ENCODE results near the gene CPN2. TPM values are rescaled to one million over a fixed set of nuclear protein-coding genes. Genes with fewer than 3 reads are reported as not detected.

The CPN2 gene
- total and polyA plus RNA-seq, 2 donors (not counting 1 experiment from before 2014, with no cell fraction given): not detected

DNA sequence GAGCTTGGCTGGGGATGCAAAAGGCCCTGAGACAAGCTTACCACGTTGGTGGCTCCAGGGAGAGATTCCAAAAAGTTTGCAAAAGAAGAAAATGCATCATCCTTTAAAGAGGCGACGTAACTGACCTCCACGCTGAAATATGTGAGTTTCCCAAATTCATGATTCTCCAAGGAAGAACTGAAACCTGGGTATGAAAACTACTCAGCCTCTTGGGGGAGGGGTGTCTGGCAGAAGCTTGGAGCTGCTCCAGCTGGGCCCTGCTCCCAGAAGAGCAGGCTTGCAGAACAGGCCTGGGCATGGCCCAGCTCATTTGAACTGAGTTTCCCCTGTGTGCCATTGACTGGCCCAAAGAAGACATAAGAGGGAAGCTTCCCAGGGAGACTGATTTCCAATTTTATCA is 20.5 kb downstream of the CPN2 start:
- no peak overlapping the region for H3K9ac ChIP-seq (ENCODE audit: low read length)
- H3K36me3 ChIP-seq (replicated peaks in 1 of 2; ENCODE audit: control extremely low read depth in 1 of 2, control insufficient read depth in 1 of 2, extremely low read depth in 1 of 2, insufficient read depth in 2 of 2, low read length in 1 of 2): no peaks in the 10 kb centered on the region
- DNase-seq (no peak), ATAC-seq (ENCODE audit: low read depth) (no peak)
- TF ChIP-seq EZH2 (IDR thresholded peaks at IDR 0.05; ENCODE audit: borderline replicate concordance, insufficient read depth, low read depth, low read length, poor library complexity, severe bottlenecking): no peak
- TF ChIP-seq, protein P1, sequence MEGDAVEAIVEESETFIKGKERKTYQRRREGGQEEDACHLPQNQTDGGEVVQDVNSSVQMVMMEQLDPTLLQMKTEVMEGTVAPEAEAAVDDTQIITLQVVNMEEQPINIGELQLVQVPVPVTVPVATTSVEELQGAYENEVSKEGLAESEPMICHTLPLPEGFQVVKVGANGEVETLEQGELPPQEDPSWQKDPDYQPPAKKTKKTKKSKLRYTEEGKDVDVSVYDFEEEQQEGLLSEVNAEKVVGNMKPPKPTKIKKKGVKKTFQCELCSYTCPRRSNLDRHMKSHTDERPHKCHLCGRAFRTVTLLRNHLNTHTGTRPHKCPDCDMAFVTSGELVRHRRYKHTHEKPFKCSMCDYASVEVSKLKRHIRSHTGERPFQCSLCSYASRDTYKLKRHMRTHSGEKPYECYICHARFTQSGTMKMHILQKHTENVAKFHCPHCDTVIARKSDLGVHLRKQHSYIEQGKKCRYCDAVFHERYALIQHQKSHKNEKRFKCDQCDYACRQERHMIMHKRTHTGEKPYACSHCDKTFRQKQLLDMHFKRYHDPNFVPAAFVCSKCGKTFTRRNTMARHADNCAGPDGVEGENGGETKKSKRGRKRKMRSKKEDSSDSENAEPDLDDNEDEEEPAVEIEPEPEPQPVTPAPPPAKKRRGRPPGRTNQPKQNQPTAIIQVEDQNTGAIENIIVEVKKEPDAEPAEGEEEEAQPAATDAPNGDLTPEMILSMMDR (IDR thresholded peaks at IDR 0.05): no peak
- CTCF ChIA-PET: interaction anchor here (0.8 to 1.9 kb wide), 7 partner anchors 12 to 665 kb away, joined by 3 to 6 read pairs (median 4); no protein-coding TSS in a partner anchor
- no peak overlapping the region for H3K4me2 ChIP-seq (replicated peaks; ENCODE audit: low read depth, low read length, poor library complexity, severe bottlenecking)
- H3K4me1 ChIP-seq (ENCODE audit: control insufficient read depth in 2 of 2, insufficient read depth in 2 of 2, low read length in 2 of 2): peaks cover 9 to 10% of the 10 kb centered on the region in 2 donors
- POLR2A ChIA-PET: no interaction called here
- 80% methylated on average over 4 of the region's 4 CpGs for WGBS (ENCODE audit: insufficient coverage)
- H3K9me3 ChIP-seq (ENCODE audit: control extremely low read depth in 1 of 3, control insufficient read depth in 2 of 3, insufficient read depth in 1 of 3, low read length in 2 of 3): peaks cover 0 to 22% (median 0%) of the 10 kb centered on the region in 3 donors
- no peaks in the 10 kb centered on the region for H3K79me2 ChIP-seq (ENCODE audit: control insufficient read depth, insufficient read depth, low read length)
- Mint-ChIP-seq H3K27ac (no peak overlapping the region), H3K4me1 (peaks cover 7% of the 10 kb centered on the region), H3K9me3 (ENCODE audit: insufficient read depth) (no peaks in the 10 kb centered on the region), H3K4me3 (no peak overlapping the region), H3K27me3 (peaks cover 36% of the 10 kb centered on the region)
- no peak overlapping the region for H3K4me3 ChIP-seq (ENCODE audit: control extremely low read depth in 1 of 5, extremely low read depth in 1 of 5, insufficient read depth in 1 of 5, low read depth in 2 of 5, low read length in 4 of 5)
- H2AFZ ChIP-seq (ENCODE audit: insufficient read depth, low read depth, low read length, poor library complexity, severe bottlenecking): no peak overlapping the region
- intact Hi-C loops (cut with micrococcal nuclease): no loop called here
- H3K27ac ChIP-seq (ENCODE audit: low read length in 2 of 2): no peak overlapping the region
- H4K20me1 ChIP-seq (ENCODE audit: control insufficient read depth, insufficient read depth, low read length, poor library complexity, severe bottlenecking): no peaks in the 10 kb centered on the region
- H3K27me3 ChIP-seq (replicated peaks in 1 of 4; ENCODE audit: control extremely low read depth in 1 of 4, control insufficient read depth in 3 of 4, insufficient read depth in 4 of 4, low read length in 3 of 4): peaks cover 0 to 28% (median 7%) of the 10 kb centered on the region in 4 experiments

DNA sequence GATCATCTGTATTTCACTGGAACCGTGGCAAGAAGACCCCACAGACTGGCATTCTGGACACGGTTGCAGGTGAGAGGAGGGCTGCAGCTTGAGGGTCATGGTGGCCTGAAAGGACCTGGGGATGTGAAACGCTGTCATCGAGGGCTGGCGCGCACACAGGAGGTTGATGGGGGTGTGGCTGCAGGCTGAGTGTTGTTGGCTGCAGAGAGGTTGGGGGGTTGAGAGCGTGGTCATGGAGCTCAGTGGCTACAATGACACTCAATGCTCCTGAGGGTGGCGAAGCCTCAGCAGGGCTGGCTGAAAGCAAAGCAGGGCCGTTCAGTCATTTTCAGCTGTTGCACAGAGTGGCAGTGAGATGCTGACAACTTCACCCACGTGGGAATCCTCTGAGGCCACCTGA is 21.0 kb downstream of the CPN2 start:
- H3K4me1 Mint-ChIP-seq: peaks cover 7% of the 10 kb centered on the region
- H3K9me3 Mint-ChIP-seq (ENCODE audit: insufficient read depth): no peaks in the 10 kb centered on the region
- ChIA-PET POLR2A (no interaction called here), CTCF (interaction anchor here (0.8 to 1.9 kb wide), 7 partner anchors 12 to 665 kb away, joined by 3 to 6 read pairs (median 4); no protein-coding TSS in a partner anchor)
- WGBS (ENCODE audit: insufficient coverage): 86% methylated on average over 10 of the region's 10 CpGs
- no peak overlapping the region for H3K9ac ChIP-seq (ENCODE audit: low read length)
- peaks cover 9 to 10% of the 10 kb centered on the region in 2 donors for H3K4me1 ChIP-seq (ENCODE audit: control insufficient read depth in 2 of 2, insufficient read depth in 2 of 2, low read length in 2 of 2)
- H3K4me3 ChIP-seq (ENCODE audit: control extremely low read depth in 1 of 5, extremely low read depth in 1 of 5, insufficient read depth in 1 of 5, low read depth in 2 of 5, low read length in 4 of 5): no peak overlapping the region
- no peak overlapping the region for H3K27ac Mint-ChIP-seq
- H3K27me3 Mint-ChIP-seq: peaks cover 36% of the 10 kb centered on the region
- H4K20me1 ChIP-seq (ENCODE audit: control insufficient read depth, insufficient read depth, low read length, poor library complexity, severe bottlenecking): no peaks in the 10 kb centered on the region
- no peak overlapping the region for H3K4me2 ChIP-seq (replicated peaks; ENCODE audit: low read depth, low read length, poor library complexity, severe bottlenecking)
- TF ChIP-seq EZH2 (IDR thresholded peaks at IDR 0.05; ENCODE audit: borderline replicate concordance, insufficient read depth, low read depth, low read length, poor library complexity, severe bottlenecking): no peak
- TF ChIP-seq, protein P1 (IDR thresholded peaks at IDR 0.05): no peak
- H3K27me3 ChIP-seq (replicated peaks in 1 of 4; ENCODE audit: control extremely low read depth in 1 of 4, control insufficient read depth in 3 of 4, insufficient read depth in 4 of 4, low read length in 3 of 4): peaks cover 0 to 28% (median 7%) of the 10 kb centered on the region in 4 experiments
- no peak overlapping the region for H3K4me3 Mint-ChIP-seq
- no peak overlapping the region for H3K27ac ChIP-seq (ENCODE audit: low read length in 2 of 2)
- no peaks in the 10 kb centered on the region for H3K79me2 ChIP-seq (ENCODE audit: control insufficient read depth, insufficient read depth, low read length)
- H2AFZ ChIP-seq (ENCODE audit: insufficient read depth, low read depth, low read length, poor library complexity, severe bottlenecking): no peak overlapping the region
- peaks cover 0 to 22% (median 0%) of the 10 kb centered on the region in 3 donors for H3K9me3 ChIP-seq (ENCODE audit: control extremely low read depth in 1 of 3, control insufficient read depth in 2 of 3, insufficient read depth in 1 of 3, low read length in 2 of 3)
- no peaks in the 10 kb centered on the region for H3K36me3 ChIP-seq (replicated peaks in 1 of 2; ENCODE audit: control extremely low read depth in 1 of 2, control insufficient read depth in 1 of 2, extremely low read depth in 1 of 2, insufficient read depth in 2 of 2, low read length in 1 of 2)
- no peak for ATAC-seq (ENCODE audit: low read depth)
- DNase-seq: no peak
- intact Hi-C loops (cut with micrococcal nuclease): no loop called here
